Liver (tissue), 9 donors: ENCODE measurements around the gene ELF2. TPM values are rescaled to one million over a fixed set of nuclear protein-coding genes. Genes with fewer than 3 reads are reported as not detected.

Experiments used
- DNase-seq: peaks from one replicate; pipeline ENCODE4 v3.0.0-alpha.2; 2017; ENCODE audit warnings: low spot score
- H3K27ac ChIP-seq, 2 donors: one replicate each; pipeline ENCODE4 v1.7.0; 2013; ENCODE audit warnings: inconsistent platforms in 2 of 2, low read length in 2 of 2, control low read depth in 1 of 2, low read depth in 1 of 2, mild to moderate bottlenecking in 1 of 2
- H3K27me3 ChIP-seq, 4 donors: one replicate each; pipeline versions ENCODE4 v1.6.1 to v1.7.0; 2013; ENCODE audit warnings: low read length in 3 of 4, inconsistent platforms in 1 of 4, mild to moderate bottlenecking in 1 of 4, moderate library complexity in 1 of 4; ENCODE audit not compliant: control insufficient read depth in 4 of 4, insufficient read depth in 4 of 4
- H3K36me3 ChIP-seq, 4 donors: one replicate each; pipeline versions ENCODE4 v1.6.1 to v1.7.0; 2013; ENCODE audit warnings: low read length in 3 of 4, mild to moderate bottlenecking in 3 of 4, low read depth in 1 of 4, moderate library complexity in 1 of 4; ENCODE audit not compliant: control insufficient read depth in 4 of 4, insufficient read depth in 3 of 4
- H3K4me1 ChIP-seq, 4 donors: one replicate each; pipeline versions ENCODE4 v1.6.1 to v1.7.0; 2013; ENCODE audit warnings: low read length in 3 of 4, mild to moderate bottlenecking in 3 of 4, moderate library complexity in 1 of 4; ENCODE audit not compliant: control insufficient read depth in 4 of 4, insufficient read depth in 4 of 4
- H3K4me3 ChIP-seq, 3 donors: one replicate each; pipeline versions ENCODE4 v1.6.1 to v1.7.0; 2013; ENCODE audit warnings: low read length in 3 of 3, control low read depth in 1 of 3, low read depth in 1 of 3, mild to moderate bottlenecking in 1 of 3
- H3K9ac ChIP-seq, 2 donors: one replicate each; pipeline ENCODE4 v1.7.0; 2013; ENCODE audit warnings: low read length in 2 of 2, mild to moderate bottlenecking in 2 of 2, moderate library complexity in 2 of 2, control low read depth in 1 of 2, low read depth in 1 of 2
- H3K9me3 ChIP-seq, 4 donors: one replicate each; pipeline versions ENCODE4 v1.6.1 to v1.7.0; 2013; ENCODE audit warnings: low read length in 3 of 4; ENCODE audit not compliant: control insufficient read depth in 4 of 4
- CTCF ChIP-seq: fragments of 150-350 bp; IDR thresholded peaks from 2 replicates; pipeline ENCODE4 v1.5.1; 2017; ENCODE audit warnings: improper control_type of control experiment, low read depth, low read length; ENCODE audit not compliant: missing input control
- EGR1 ChIP-seq, 2 donors: IDR thresholded peaks; 2 replicates each; pipeline ENCODE4 v1.6.1; 2016 to 2018; ENCODE audit warnings: antibody characterized with exemption in 2 of 2, low read depth in 2 of 2
- FOXA2 ChIP-seq: IDR thresholded peaks from 2 replicates; pipeline ENCODE4 v1.6.1; 2016; ENCODE audit warnings: antibody characterized with exemption
- GABPA ChIP-seq, 2 donors: IDR thresholded peaks in 1 of 2; conservative IDR thresholded peaks in 1 of 2; 2 replicates each; pipeline ENCODE4 v1.6.1; 2016; ENCODE audit warnings: antibody characterized with exemption in 2 of 2, mild to moderate bottlenecking in 1 of 2, moderate library complexity in 1 of 2
- HNF4A ChIP-seq, 2 donors: conservative IDR thresholded peaks; 2 replicates each; pipeline ENCODE4 v1.6.1; 2016; ENCODE audit warnings: antibody characterized with exemption in 2 of 2, mild to moderate bottlenecking in 2 of 2
- HNF4G ChIP-seq: IDR thresholded peaks from 2 replicates; pipeline ENCODE4 v1.6.1; 2016; ENCODE audit warnings: antibody characterized with exemption
- JUND ChIP-seq, 2 donors: IDR thresholded peaks; 2 replicates each; pipeline ENCODE4 v1.6.1; 2016; ENCODE audit warnings: antibody characterized with exemption in 2 of 2
- MAX ChIP-seq: IDR thresholded peaks from 2 replicates; pipeline ENCODE4 v1.6.1; 2016; ENCODE audit warnings: antibody characterized with exemption
- RAD21 ChIP-seq, 2 donors: IDR thresholded peaks; 2 replicates each; pipeline ENCODE4 v1.6.1; 2016; ENCODE audit warnings: antibody characterized with exemption in 2 of 2, mild to moderate bottlenecking in 2 of 2
- REST ChIP-seq: IDR thresholded peaks from 2 replicates; pipeline ENCODE4 v1.6.1; 2016; ENCODE audit warnings: antibody characterized with exemption, mild to moderate bottlenecking
- SP1 ChIP-seq: IDR thresholded peaks from 2 replicates; pipeline ENCODE4 v1.6.1; 2018; ENCODE audit warnings: antibody characterized with exemption, mild to moderate bottlenecking
- TAF1 ChIP-seq: conservative IDR thresholded peaks from 2 replicates; pipeline ENCODE4 v1.6.1; 2016; ENCODE audit warnings: antibody characterized with exemption, mild to moderate bottlenecking
- YY1 ChIP-seq: IDR thresholded peaks from 2 replicates; pipeline ENCODE4 v1.6.1; 2016; ENCODE audit warnings: antibody characterized with exemption, mild to moderate bottlenecking
- WGBS: extraction: QIAGEN DNeasy Blood & Tissue Kit; methylation state at CpG from one replicate; pipeline ENCODE4 v1.1.7; 2013; 5-methylcytosine and 5-hydroxymethylcytosine counted together
- polyA plus RNA-seq, 2 donors: library from polyadenylated mRNA; stranded (reverse) in 1 of 2; unstranded in 1 of 2; fragments of 200-250 nt in 1 of 2; fragments of >200 nt in 1 of 2; fragmentation: Nextera tagmentation in 1 of 2; extraction: Ambion mirVana in 1 of 2; gene quantifications; one replicate each; pipeline versions ENCODE4 v1.2.1 to v1.2.3, GENCODE V29; 2013 to 2015
- total RNA-seq, 2 donors: library from RNA; depleted of rRNA; stranded (reverse); fragments of >200 nt; gene quantifications; one replicate each; pipeline ENCODE4 v1.2.3, GENCODE V29; 2014
- donor health status: healthy.
- donor health status: healthy.
- donor health status: healthy.
- donor health status: healthy.
- donor health status: healthy.

Gene ELF2
- total and polyA plus RNA-seq, 4 donors = 8.1 to 35.3 (median 24.1) TPM

- no peaks in the 10 kb centered on the region for H3K9me3 ChIP-seq
- no peak overlapping the region for H3K27ac ChIP-seq
- 71% methylated on average over 1 of the region's 1 CpG for WGBS
- no peak for DNase-seq
- H3K4me3 ChIP-seq = no peak overlapping the region
- TF ChIP-seq GABPA (IDR thresholded peaks at IDR 0.05 in 1 of 2, conservative IDR thresholded peaks at IDR 0.05 in 1 of 2) (no peak), MAX (no peak), CTCF (no peak), RAD21 (IDR thresholded peaks at IDR 0.05) (no peak), TAF1 (no peak), FOXA2 (no peak), YY1 (no peak), HNF4A (conservative IDR thresholded peaks at IDR 0.05) (no peak), SP1 (no peak), EGR1 (IDR thresholded peaks at IDR 0.05; ENCODE audit: low read depth in 2 of 2) (no peak), HNF4G (no peak)
- peaks cover 0 to under 1% (median 0%) of the 10 kb centered on the region in 4 donors for H3K36me3 ChIP-seq
- H3K4me1 ChIP-seq = peaks cover 2 to 38% (median 12%) of the 10 kb centered on the region in 4 donors
- no peaks in the 10 kb centered on the region for H3K27me3 ChIP-seq
- no peak overlapping the region for H3K9ac ChIP-seq
Observed at GRCh38 chr4:139077567-139078355, 99.3 kb downstream of the ELF2 start.

GRCh38 chr4:139076016-139076744, 100.8 kb downstream of the ELF2 start:
- TF ChIP-seq GABPA (IDR thresholded peaks at IDR 0.05 in 1 of 2, conservative IDR thresholded peaks at IDR 0.05 in 1 of 2) (no peak), EGR1 (IDR thresholded peaks at IDR 0.05; ENCODE audit: low read depth in 2 of 2) (no peak), MAX (no peak), CTCF (no peak), JUND (IDR thresholded peaks at IDR 0.05) (no peak), REST (no peak)
- Histone ChIP-seq H3K27me3 (no peaks in the 10 kb centered on the region), H3K4me3 (no peak overlapping the region), H3K27ac (no peak overlapping the region), H3K4me1 (peaks cover 1 to 24% (median 3%) of the 10 kb centered on the region in 4 donors), H3K9ac (no peak overlapping the region), H3K36me3 (peaks cover 3 to 15% (median 8%) of the 10 kb centered on the region in 4 donors), H3K9me3 (no peaks in the 10 kb centered on the region)
- DNase-seq = no peak
- WGBS = 91% methylated on average over 1 of the region's 1 CpG
